ENCODE data around the gene IL20RA.

GRCh38 chr6:136956590-136957544 lies 87.9 kb downstream of the IL20RA start:
- TF ChIP-seq CTCF (IDR thresholded peaks at IDR 0.05) (no peak), POLR2A (IDR thresholded peaks at IDR 0.05) (no peak)
